Measurements from ENCODE around the gene CCDC194.
A peak's percentile ranks its signal among the peaks of the same experiment; 100 is the strongest.

Gene CCDC194, protein sequence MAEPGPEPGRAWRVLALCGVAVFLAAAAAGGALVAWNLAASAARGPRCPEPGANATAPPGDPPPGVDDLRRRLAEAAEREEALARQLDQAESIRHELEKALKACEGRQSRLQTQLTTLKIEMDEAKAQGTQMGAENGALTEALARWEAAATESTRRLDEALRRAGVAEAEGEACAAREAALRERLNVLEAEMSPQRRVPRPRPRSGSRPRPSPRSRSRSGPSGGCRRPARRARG

GRCh38 chr19:17393914-17394313, at the start of gene CCDC194:
TSS of gene CCDC194 (minus strand) at chr19:17394196. CDS start at chr19:17394158, 38 bp downstream.
- DNase-seq = no peak

- peak in 2 of 6 experiments; percentile 11 to 21 for DNase-seq
Measured at GRCh38 chr19:17441241-17442021, 47.4 kb upstream of the CCDC194 start.

DNA sequence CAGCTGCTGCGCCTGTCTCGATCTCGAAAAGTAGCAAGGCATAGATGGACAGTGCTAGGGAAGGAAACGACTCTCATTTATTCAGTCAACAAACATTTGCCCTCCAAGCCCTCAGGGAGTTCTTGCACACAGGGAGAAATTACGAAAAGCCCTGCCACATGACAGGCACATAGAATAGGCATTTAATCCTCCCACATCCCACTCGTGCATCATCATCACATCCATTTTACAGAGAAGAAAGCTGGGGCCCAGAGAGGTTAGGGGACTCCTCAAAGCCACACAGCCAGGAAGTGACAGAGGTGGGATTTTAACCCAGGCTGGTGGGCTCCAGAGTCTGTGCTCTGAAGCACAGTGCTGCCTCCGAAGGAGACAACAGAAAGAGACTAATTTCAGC, 42.9 kb upstream of the CCDC194 start:
- no peak for DNase-seq

DNA sequence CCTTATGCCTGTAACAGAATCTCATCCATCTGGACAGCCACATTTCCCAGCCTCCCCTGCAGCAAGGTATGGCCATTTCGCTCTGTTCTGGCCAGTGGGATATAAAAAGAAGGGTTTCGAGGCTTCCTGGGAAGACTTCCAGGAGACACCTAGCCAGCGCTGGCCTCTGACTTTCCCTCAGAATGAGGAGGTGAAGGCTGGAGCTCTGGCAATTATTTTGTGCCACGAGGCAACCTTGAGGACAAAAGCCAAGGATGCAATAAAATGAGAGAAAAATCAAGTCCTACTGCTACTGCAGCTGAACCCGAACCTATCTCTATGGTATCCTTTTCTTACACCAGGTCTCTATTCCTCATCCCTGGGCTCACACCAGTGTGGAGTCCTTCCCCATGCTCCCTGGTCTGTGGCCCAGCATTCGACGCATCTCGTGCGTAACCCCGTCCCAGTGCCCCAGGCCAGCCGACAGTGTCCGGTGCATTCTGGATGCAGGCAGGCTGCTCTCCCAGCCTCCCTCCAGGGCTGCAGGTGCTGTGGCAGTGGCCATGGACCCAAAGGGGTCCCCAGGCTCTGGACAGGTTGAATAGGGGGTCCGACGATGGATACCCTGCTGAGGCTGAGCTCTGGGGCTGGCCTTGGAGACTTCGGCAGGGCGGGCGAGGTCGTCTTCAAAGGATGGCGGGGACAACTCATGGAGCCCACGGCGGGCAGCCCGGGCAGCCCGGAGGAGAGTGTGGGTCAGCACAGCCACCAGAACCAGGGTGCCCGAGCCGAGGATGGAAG, 42.3 kb upstream of the CCDC194 start:
- no peak for DNase-seq

DNA sequence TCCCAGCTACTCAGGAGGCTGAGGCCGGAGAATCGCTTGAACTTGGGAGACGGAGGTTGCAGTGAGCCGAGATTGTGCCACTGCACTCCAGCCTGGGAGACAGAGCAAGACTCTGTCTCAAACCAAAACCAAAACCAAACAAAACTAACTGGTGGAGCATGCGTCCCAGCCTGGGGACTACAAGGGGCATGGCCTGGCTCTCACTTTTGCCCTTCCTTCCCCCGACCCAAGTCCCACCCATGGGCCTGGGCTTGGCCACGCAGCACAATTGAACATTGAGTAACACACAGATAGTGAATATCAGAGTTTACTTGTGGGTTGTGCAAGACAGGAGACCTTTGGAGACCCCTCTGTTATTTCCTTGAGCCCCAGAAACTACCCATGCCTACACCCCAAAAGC, 41.2 kb upstream of the CCDC194 start:
- DNase-seq = no peak

GRCh38 chr19:17431417-17431816, 37.4 kb upstream of the CCDC194 start:
- no peak for DNase-seq

DNA sequence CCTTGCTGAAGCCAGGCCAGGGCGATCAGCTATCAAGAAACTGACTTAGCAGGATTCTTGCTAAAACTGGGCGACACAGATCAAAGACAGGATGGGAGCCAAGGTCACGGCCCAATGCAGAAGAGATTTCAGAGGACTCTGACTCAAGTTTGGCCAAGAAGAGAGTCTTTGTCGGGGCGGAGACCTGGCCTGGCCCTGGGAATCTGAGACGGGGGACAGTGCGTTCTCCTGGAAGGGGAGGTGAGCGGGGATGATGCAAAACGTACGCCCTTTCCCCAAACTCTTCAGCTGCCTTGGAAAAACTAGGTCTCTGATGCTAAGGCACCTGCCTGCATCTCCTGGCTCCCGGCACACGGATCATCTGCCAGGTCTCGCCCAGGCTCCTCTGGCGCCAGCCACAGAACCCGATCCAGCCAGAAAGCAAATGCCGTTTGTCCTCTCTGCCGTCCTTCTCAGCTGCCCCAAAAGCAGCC, 35.7 kb upstream of the CCDC194 start:
- DNase-seq = no peak

- peak in 4 of 6 experiments; percentile 9 to 25 (median 14) for DNase-seq
Measured at GRCh38 chr19:17424743-17425365, 30.9 kb upstream of the CCDC194 start.

GRCh38 chr19:17423429-17424208, 29.6 kb upstream of the CCDC194 start:
- DNase-seq = no peak

GRCh38 chr19:17421942-17422341, 27.9 kb upstream of the CCDC194 start:
- DNase-seq = no peak

- peak in 4 of 6 experiments; percentile 18 to 46 (median 34) for DNase-seq
Measured at GRCh38 chr19:17420475-17420924, 26.5 kb upstream of the CCDC194 start.

DNA sequence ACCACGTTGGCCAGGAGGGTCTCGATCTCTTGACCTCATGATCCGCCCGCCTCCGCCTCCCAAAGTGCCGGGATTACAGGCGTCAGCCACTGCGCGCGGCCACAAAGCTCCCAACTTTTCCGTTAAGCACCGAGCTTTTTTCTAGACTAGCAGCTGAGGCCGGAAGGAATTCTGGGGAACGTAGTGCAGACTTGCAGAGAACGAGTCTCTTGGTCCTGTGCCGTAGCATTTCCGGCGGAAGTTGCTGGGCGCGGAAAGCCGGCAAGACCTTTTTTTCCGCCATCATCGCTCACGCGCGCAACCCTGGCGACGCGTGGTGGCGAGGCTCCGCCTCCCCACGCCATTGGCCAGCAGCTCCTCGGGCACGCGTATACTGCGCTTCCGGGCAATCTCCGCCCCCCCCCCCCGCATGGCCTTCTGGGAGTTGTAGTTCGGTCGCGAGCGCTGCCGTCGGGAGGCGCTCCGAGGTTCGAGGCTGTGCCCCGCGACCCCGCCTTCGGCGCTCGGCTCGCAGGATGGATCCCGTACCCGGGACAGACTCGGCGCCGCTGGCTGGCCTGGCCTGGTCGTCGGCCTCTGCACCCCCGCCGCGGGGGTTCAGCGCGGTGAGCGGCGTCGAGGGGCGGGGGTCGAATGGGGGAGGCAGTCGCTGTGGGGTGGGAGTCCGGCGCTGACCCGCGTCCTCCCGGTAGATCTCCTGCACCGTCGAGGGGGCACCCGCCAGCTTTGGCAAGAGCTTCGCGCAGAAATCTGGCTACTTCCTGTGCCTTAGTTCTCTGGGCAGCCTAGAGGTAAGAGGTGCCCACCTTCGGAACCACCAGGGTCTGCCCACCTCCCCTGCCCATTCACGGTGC, 25.9 kb upstream of the CCDC194 start, which contains the start of gene MVB12A:
Gene MVB12A, plus strand, starts transcription at position 427 of the 854 bp plus-strand sequence. Its CDS starts 89 bp downstream, at position 516.
- peak; percentile 84 to 96 (median 94) for DNase-seq

DNA sequence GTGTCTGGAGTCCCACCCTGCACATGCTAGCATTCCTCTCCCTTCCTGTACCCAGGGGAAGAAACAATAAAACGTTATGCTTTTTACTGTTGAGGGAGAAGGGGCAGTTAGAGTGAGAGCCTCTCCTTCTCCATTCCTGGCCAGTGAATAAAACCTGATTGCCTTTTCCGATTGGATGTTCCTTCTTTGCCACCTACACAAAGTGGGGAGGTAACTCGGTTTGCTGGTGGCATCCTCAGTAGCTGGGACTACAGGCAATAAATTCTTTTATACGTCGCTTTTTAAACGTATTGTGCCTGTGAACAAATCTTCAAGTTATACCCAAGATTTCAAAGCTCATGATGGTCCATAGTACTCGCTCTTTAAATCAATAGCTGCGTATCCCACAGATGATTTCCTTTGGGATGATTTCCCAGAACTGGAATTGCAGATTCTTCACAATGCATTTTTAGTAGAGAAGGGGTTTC, 25.2 kb upstream of the CCDC194 start:
- no peak for DNase-seq

DNA sequence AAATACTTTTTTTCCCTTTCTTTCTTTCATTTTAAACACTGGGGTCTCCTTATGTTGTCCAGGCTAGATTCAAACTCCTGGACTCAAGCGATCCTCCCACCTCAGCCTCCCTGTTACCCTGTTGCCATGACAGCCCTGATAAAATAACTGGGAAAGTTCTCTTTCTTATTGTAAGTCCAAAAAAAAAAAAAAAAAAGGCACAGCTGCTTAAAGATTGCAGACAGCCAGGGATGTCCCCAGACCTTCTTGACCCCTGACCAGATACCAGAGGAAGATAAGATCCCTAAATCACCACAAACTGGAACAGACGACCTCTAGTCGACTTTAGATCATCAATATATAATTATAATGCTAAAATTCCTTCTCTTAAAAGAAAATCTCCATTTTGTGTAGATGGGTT, 24.7 kb upstream of the CCDC194 start:
- DNase-seq = no peak

GRCh38 chr19:17415121-17415520, 21.1 kb upstream of the CCDC194 start:
- no peak for DNase-seq

- no peak for DNase-seq
Measured at GRCh38 chr19:17414097-17414496, 20.1 kb upstream of the CCDC194 start.

DNA sequence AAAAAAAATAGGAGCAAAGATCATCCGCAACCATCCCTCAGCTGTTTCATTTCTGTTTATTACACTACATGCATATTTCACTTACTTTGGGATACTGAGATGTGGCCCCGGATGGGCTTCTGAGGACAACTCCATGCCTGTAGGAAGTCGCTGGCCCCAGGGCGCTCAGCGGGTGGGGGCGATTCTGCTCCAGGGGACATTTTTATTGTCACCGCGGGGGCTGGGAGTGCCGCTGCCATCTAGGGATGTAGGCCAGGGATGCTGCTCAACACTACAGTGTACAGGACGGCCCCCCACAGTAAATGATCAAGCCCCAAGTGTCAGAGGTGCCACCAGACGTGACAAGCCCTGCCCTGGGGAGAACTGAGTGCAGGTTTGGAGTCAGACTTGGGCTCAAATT, 17.8 kb upstream of the CCDC194 start:
- DNase-seq = no peak

GRCh38 chr19:17409990-17410389, 16.0 kb upstream of the CCDC194 start:
- DNase-seq = no peak

DNA sequence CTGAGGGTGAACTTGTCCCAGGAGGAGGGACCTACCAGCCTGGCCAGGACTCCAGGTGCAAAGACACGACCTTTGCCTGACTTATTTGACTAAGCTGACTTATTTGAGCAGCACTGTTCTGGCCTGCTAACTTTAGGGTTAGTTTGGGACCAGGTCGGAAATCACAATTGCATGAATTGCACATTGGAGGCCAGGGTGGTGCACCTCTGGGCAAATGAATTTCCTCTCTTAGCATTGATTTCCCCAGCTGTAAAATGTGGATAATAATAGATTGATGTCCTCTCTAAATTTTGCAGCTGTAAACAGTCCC, 12.8 kb upstream of the CCDC194 start:
- no peak for DNase-seq

GRCh38 chr19:17406046-17406886, 12.3 kb upstream of the CCDC194 start:
- no peak for DNase-seq
